Skin epidermis (tissue), 12 donors: ENCODE measurements around the gene HINT1.
"Not testable (repeated sequence)": the region's sequence is repeated elsewhere in the genome, so short reads cannot be mapped to it uniquely, and the experiment has no call there.

ENCODE experiments used
- H3K27ac ChIP-seq, 21 experiments: fragments of 200-600 bp; sonication (generic) in 11 of 21; one replicate each; pipeline ENCODE4 v1.5.0; 2020; ENCODE audit warnings: mild to moderate bottlenecking in 3 of 21, inconsistent platforms in 2 of 21, moderate library complexity in 2 of 21
- H3K4me3 ChIP-seq, 7 experiments: fragments of 200-600 bp; sonication (generic) in 2 of 7; one replicate each; pipeline ENCODE4 v1.5.0; 2020; ENCODE audit warnings: inconsistent platforms in 2 of 7, mild to moderate bottlenecking in 2 of 7, moderate library complexity in 1 of 7

The HINT1 gene

GRCh38 chr5:131165119-131165727 is at the start of gene HINT1:
TSS of gene HINT1 (minus strand) at chr5:131165256. CDS start at chr5:131165205, 51 bp downstream.
- H3K4me3 ChIP-seq: peak within 1 kb of the TSS; percentile 74 to 91 (median 85)

GRCh38 chr5:131214609-131215227 is 49.7 kb upstream of the HINT1 start:
- Histone ChIP-seq H3K27ac (no peak overlapping the region), H3K4me3 (no peak overlapping the region)

More at GRCh38 chr5:131165119-131165727, at the start of gene HINT1:
- peak within 1 kb of the TSS; percentile 71 to 99 (median 94) for H3K27ac ChIP-seq

- Histone ChIP-seq H3K27ac (peak overlapping the region in 2 of 21 experiments; percentile 34 to 83), H3K4me3 (no peak overlapping the region)
Observed at GRCh38 chr5:131212471-131213021, 47.5 kb upstream of the HINT1 start.

DNA sequence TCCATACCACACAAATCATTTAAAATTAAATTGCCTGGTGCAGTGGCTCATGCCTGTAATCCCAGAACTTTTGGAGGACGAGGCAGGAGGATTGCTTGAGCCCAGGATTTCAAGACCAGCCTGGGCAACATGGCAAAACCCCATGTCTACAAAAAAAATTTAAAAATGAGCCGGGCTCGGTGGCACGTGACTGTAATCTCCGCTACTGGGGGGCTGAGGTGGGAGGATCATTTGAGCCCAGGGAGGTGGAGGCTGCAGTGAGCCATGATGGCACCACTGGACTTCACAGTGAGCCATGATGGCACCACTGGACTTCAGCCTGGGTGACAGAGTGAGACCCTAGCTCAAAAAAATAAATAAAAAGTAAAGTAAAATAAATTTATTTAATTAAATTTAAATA is 46.6 kb upstream of the HINT1 start:
- Histone ChIP-seq H3K4me3 (no peak overlapping the region), H3K27ac (peak overlapping the region in 3 of 21 experiments; percentile 34 to 83 (median 72))

DNA sequence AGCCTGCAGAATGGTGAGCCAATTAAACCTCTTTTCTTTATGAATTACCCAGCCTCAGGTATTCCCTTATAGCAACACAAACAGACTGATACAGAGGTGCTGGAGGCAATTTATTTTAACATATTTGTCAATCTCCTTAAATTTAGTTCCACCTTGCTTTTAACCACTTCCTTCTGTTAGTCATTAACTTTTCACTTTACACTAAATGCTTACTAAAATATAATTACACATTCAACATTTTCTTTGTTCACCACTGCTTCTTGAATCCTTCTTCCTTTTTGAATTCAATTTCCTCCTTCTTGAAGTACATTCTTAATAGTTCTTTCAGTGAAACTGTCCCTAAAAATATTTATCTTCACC is 45.1 kb upstream of the HINT1 start:
- Histone ChIP-seq H3K4me3 (no peak overlapping the region), H3K27ac (peak overlapping the region in 10 of 21 experiments; percentile 28 to 83 (median 49))

- Histone ChIP-seq H3K27ac (peak overlapping the region in 9 of 21 experiments; percentile 29 to 83 (median 56)), H3K4me3 (no peak overlapping the region)
Observed at GRCh38 chr5:131209506-131210150, 44.6 kb upstream of the HINT1 start.

GRCh38 chr5:131209175-131209505 is 44.1 kb upstream of the HINT1 start:
- H3K27ac ChIP-seq: peak overlapping the region in 5 of 21 experiments; percentile 29 to 83 (median 69)
- H3K4me3 ChIP-seq: no peak overlapping the region

DNA sequence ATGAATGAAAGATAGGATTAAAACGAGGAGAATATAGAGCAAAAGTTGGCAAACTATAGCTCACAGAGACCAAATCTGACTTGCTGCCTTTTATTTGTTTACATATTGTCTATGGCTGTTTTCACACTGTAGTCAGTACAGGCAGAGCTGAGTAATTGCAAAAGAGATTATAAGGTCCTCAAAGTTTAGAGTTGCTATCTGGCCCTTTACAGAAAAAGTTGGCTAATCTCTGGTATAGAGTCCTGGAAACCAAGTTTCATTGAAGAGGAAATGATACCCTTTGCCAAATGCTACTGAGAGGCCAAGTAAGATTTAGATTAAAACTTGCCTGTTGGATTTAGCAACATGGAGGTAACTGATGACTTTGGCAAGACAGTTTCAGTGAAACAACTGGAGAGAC is 41.7 kb upstream of the HINT1 start:
- Histone ChIP-seq H3K4me3 (no peak overlapping the region), H3K27ac (no peak overlapping the region)

DNA sequence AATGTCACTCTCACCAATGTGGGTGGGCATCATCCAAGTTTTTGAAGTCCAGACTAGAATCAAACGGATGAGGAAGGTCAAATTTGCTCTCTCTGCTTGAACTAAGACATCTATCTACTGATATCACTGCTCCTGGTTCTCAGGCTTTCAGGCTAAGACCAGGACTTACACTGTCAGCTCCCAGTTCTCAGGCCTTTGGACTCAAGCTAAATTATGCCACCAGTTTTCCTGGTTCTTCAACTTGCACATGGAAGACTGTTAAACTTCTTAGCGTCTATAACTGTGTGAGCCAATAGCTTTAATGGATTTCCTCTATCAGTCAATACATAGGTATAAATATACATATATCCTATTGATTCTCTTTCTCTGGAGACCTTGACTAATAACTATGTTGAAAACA is 41.0 kb upstream of the HINT1 start:
- Histone ChIP-seq H3K27ac (no peak overlapping the region), H3K4me3 (no peak overlapping the region)

DNA sequence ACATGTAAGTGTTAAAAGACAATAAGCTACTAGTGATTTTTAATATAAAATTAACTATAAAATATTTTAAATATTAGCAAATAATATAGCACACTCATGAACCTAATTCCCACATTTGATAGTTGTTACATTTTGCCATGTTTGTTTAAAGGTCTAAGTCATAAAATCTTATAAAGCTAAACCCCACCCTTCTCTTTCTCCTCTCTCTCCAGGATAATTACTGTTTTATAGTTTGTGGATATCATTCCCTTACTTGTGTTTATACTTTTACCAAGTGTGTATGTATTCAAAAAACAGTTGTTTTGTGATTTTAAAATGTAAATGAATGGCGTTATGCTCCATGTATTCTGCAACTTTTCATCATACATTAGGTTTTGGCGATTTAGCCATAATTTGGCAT is 39.9 kb upstream of the HINT1 start:
- Histone ChIP-seq H3K4me3 (no peak overlapping the region), H3K27ac (no peak overlapping the region)

GRCh38 chr5:131200560-131200959 is 35.5 kb upstream of the HINT1 start:
- H3K4me3 ChIP-seq: no peak overlapping the region

DNA sequence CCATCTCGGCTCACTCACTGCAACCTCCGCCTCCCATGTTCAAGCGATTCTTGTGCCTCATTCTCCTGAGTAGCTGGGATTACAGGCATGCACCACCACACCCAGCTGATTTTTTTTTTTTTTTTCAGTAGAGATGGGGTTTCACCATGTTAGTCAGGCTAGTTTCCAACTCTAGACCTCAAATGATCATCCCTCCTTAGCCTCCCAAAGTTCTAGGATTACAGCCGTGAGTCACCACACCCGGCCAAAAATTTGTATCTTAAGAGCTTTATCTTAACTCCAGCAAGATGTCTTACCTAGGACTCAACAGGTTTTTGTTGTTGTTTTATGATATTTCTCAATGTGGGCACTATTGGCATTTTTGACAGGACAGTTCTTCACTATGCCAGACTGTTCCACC is 33.6 kb upstream of the HINT1 start:
- no peak overlapping the region for H3K27ac ChIP-seq
- H3K4me3 ChIP-seq: no peak overlapping the region

More at GRCh38 chr5:131200560-131200959, 35.5 kb upstream of the HINT1 start:
- no peak overlapping the region for H3K27ac ChIP-seq

GRCh38 chr5:131196331-131196730 is 31.3 kb upstream of the HINT1 start:
- H3K27ac ChIP-seq: no peak overlapping the region
- no peak overlapping the region for H3K4me3 ChIP-seq

DNA sequence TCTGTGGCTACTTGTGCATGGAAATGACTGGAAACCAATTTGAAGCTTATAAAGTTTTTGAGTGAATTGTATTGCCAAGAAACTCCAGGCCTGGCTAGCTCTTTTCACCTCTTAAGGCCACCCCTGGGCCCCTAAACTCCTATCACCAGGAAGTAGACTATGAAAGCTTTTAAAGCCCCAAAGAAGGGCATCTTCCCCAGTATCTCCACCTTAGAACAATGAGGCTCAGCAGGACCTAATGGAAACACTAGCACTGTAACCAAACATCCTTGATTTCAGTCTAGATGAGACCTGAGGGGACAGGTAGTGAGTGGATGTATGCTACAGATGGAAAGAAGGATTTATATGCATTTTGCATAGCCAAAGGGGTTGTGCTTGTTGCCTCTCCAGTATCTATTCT is 30.6 kb upstream of the HINT1 start:
- H3K4me3 ChIP-seq: no peak overlapping the region

DNA sequence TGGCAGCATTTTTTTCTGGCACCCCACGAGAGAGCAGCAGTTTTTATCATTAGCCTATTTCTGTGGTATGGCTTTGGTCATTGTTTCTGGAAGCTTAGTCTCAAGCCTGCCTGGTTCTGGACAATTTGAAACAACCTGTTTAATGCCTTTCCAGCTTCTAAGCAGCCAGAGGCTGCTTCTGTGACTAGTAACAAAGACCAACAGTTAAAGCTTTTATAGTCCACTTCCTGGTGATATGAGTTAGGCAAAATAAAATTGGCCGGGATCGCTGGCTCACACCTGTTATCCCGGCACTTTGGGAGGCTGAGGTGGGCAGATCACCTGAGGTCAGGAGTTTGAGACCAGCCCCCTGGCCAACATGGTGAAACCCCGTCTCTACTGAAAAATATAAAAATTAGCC is 29.7 kb upstream of the HINT1 start:
- no peak overlapping the region for H3K27ac ChIP-seq
- no peak overlapping the region for H3K4me3 ChIP-seq

More for the DNA sequence above, 30.6 kb upstream of the HINT1 start:
- no peak overlapping the region for H3K27ac ChIP-seq

DNA sequence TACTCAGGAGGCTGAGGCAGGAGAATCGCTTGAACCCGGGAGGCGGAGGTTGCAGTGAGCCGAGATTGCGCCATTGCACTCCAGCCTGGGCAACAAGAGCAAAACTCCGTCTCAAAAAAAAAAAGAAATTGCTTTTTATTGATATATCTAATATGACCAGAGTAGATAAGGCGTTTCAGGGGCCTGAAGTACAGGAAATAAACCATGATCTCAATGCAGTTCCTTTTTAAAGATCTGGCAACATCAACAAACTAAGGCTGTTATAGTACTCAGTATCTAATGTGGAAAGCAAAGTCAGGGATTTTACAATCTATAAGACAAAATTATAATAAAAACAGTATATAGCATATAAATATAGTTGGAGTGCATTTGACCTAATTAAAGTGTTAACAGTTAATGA is 28.8 kb upstream of the HINT1 start:
- H3K27ac ChIP-seq: not testable (repeated sequence)

DNA sequence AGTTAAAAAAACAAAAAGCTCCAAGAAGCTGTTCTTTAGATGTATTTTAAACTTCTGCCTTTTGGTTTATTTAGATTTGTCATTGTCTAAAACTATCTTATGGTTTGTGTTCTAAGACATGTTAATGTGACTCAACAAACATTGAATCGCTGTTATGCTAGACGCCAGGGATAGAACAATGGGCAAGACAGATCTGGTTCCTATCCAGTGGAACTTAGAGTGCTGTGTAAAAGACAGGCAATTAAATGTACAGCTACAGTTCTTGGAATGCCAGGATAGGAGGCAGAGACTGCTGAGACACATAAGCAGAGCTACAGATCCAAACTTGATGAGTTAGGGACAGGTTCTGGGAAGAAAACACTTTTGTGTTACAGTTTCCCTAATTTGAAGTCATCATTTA is 28.1 kb upstream of the HINT1 start:
- Histone ChIP-seq H3K4me3 (no peak overlapping the region), H3K27ac (no peak overlapping the region)

More for the DNA sequence above, 28.8 kb upstream of the HINT1 start:
- H3K4me3 ChIP-seq: not testable (repeated sequence)

GRCh38 chr5:131186561-131187256 is 21.7 kb upstream of the HINT1 start:
- no peak overlapping the region for H3K4me3 ChIP-seq
- H3K27ac ChIP-seq: no peak overlapping the region

DNA sequence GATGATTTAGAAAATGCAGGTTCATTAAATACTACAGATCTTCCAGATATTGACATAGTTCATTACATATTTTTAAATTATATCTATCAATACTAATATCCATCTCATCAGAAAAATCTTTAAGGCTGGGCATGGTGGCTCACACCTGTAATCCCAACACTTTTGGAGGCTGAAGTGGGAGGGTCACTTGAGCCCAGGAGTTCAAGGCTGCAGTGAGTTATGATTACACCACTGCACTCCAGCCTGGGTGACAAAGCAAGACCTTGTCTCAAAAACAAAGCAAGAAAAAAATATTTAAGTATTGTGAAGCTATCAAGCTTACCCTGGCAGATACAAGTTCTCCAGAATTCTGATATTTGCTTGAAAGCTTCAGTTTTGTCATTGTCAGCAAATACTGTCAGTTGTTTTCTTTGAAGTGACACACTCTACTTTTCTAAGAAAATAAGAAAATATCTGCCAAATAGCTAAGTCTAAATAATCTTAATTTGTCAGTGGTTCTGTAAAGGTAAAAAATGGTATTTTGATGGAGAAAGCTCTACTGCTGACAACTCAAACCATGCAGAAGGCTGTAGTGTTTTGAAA is 20.6 kb upstream of the HINT1 start:
- no peak overlapping the region for H3K4me3 ChIP-seq
- H3K27ac ChIP-seq: no peak overlapping the region

DNA sequence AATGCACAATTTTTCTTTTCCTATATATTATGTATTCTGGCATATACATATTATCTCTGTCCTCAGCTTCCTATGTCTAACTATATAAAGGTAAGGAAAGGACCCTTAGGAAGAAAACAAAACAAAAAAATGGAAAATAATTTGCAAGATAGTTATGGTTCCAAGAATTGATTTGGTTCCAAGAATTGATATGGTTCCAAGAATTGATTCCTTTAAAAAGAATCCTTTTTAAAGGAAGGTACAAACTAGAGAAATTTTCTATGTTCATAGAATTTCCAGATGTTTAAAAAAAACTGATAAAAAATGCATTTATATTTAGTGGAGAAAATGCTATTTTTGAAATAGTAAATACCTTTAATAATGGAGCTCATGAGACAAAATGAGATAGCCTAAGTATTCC is 17.8 kb upstream of the HINT1 start:
- no peak overlapping the region for H3K27ac ChIP-seq

More for the DNA sequence above, 17.8 kb upstream of the HINT1 start:
- H3K4me3 ChIP-seq: no peak overlapping the region
